SHP77 treated with DMSO at 0.1 percent for 48 hours (cell line): Measurements from ENCODE around the gene TENM4.
A peak's percentile ranks its signal among the peaks of the same experiment; 100 is the strongest.

Experiments used
- DNase-seq: peaks from one replicate; lab custom pipeline; 2025; lab: John Stamatoyannopoulos, UW

Gene TENM4

GRCh38 chr11:79083352-79083751 is 357.5 kb downstream of the TENM4 start:
- DNase-seq: no peak

- no peak for DNase-seq
Measured at GRCh38 chr11:79082907-79083306, 357.9 kb downstream of the TENM4 start.

- no peak for DNase-seq
Measured at GRCh38 chr11:79082280-79082679, 358.6 kb downstream of the TENM4 start.

GRCh38 chr11:79081471-79082031 is 359.3 kb downstream of the TENM4 start:
- DNase-seq: no peak

GRCh38 chr11:79080551-79080950 is 360.3 kb downstream of the TENM4 start:
- no peak for DNase-seq

GRCh38 chr11:79078999-79079398 is 361.8 kb downstream of the TENM4 start:
- peak; percentile 75 for DNase-seq

- no peak for DNase-seq
Measured at GRCh38 chr11:79078456-79078855, 362.4 kb downstream of the TENM4 start.

- DNase-seq: no peak
Measured at GRCh38 chr11:79077702-79078330, 363.0 kb downstream of the TENM4 start.

- peak; percentile 22 for DNase-seq
Measured at GRCh38 chr11:79076526-79077115, 364.2 kb downstream of the TENM4 start.

- no peak for DNase-seq
Measured at GRCh38 chr11:79074547-79074946, 366.3 kb downstream of the TENM4 start.

- no peak for DNase-seq
Measured at GRCh38 chr11:79071190-79071589, 369.6 kb downstream of the TENM4 start.

GRCh38 chr11:79070518-79070917 is 370.3 kb downstream of the TENM4 start:
- DNase-seq: no peak

- no peak for DNase-seq
Measured at GRCh38 chr11:79069504-79069903, 371.3 kb downstream of the TENM4 start.

- DNase-seq: no peak
Measured at GRCh38 chr11:79068356-79068755, 372.5 kb downstream of the TENM4 start.

- DNase-seq: no peak
Measured at GRCh38 chr11:79067352-79067679, 373.5 kb downstream of the TENM4 start.

GRCh38 chr11:79066456-79067351 is 374.1 kb downstream of the TENM4 start:
- DNase-seq: no peak

- DNase-seq: peak; percentile 15
Measured at GRCh38 chr11:79062814-79063762, 377.7 kb downstream of the TENM4 start.

- no peak for DNase-seq
Measured at GRCh38 chr11:79060081-79060953, 380.5 kb downstream of the TENM4 start.

GRCh38 chr11:79059141-79059540 is 381.7 kb downstream of the TENM4 start:
- DNase-seq: no peak

GRCh38 chr11:79055856-79056631 is 384.8 kb downstream of the TENM4 start:
- DNase-seq: no peak
